Ascending aorta (tissue), 2 donors: ENCODE data around the gene RBM4. TPM values are rescaled to one million over a fixed set of nuclear protein-coding genes. Genes with fewer than 3 reads are reported as not detected.
"Not testable (repeated sequence)": the region's sequence is repeated elsewhere in the genome, so short reads cannot be mapped to it uniquely, and the experiment has no call there.

Source experiments
- DNase-seq, 2 donors: peaks; one replicate each; pipeline ENCODE4 v3.0.0-alpha.2; 2019; ENCODE audit warnings: low spot score in 2 of 2
- H3K27ac ChIP-seq, 2 donors: fragments of 200-600 bp; sonication (generic); one replicate each; pipeline ENCODE4 v1.5.1; 2016 to 2017; ENCODE audit warnings: mild to moderate bottlenecking in 1 of 2
- H3K27me3 ChIP-seq: fragments of 200-600 bp; sonication (generic); one replicate; pipeline ENCODE4 v1.5.1; 2017
- H3K36me3 ChIP-seq, 2 donors: fragments of 200-600 bp; sonication (generic); one replicate each; pipeline ENCODE4 v1.5.1; 2016
- H3K4me1 ChIP-seq, 2 donors: fragments of 200-600 bp; sonication (generic); one replicate each; pipeline ENCODE4 v1.5.1; 2016 to 2017; ENCODE audit warnings: mild to moderate bottlenecking in 1 of 2
- H3K4me3 ChIP-seq, 2 donors: fragments of 200-600 bp; sonication (generic); one replicate each; pipeline ENCODE4 v1.5.1; 2016 to 2017; ENCODE audit warnings: mild to moderate bottlenecking in 1 of 2
- H3K9me3 ChIP-seq, 2 donors: fragments of 200-600 bp; sonication (generic); one replicate each; pipeline ENCODE4 v1.5.1; 2016
- CTCF ChIP-seq, 3 experiments: fragments of 200-600 bp in 2 of 3; fragments of 450-650 bp in 1 of 3; sonication (generic) in 2 of 3; IDR thresholded peaks; one replicate each; pipeline ENCODE4 v1.5.1; 2016 to 2019; ENCODE audit warnings: antibody characterized with exemption in 3 of 3, mild to moderate bottlenecking in 1 of 3, moderate library complexity in 1 of 3
- intact Hi-C: fragments of 100-400 bp; cut with DNase I; formaldehyde crosslinking; loops from one replicate; pipeline ENCODE4 v1.15.1; 2023
- total RNA-seq: library from RNA; depleted of rRNA; stranded (reverse); fragments of >200 nt; gene quantifications from one replicate; pipeline ENCODE4 v1.1.0, GENCODE V29; 2016

The RBM4 gene
- total RNA-seq, 1 donor from 2014 or later: 79.5 TPM

DNA sequence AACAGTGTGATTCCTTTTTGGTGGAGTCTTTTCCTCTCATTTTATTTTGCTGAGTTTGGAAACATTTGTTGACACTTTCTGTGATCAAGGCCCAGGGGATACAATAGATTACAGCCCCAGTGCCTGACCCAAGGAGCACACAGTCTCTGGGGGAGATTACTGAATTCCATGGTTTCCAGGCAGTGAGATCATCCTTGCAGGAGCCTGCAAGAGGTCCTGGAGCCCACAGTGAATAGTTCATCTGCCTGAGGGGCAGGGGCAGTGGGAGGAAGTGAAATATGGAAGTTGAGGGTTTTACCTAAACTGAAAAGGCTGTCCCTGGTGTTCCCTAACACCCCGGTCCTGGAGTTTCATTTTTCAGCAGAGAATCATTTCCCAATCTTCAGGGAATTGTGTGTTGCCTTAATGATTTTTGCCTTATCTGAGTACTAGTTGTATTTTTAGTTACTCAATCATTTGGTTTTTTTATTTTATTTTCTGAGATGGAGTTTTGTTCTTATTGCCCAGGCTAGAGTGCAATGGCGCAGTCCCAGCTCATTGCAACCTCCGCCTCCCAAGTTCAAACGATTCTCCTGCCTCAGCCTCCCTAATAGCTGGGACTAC, 37.8 kb upstream of the RBM4 start:
- Histone ChIP-seq H3K36me3 (peaks cover 5 to 17% of the 10 kb centered on the region in 2 donors), H3K27me3 (no peaks in the 10 kb centered on the region)
- no peak for TF ChIP-seq CTCF (IDR thresholded peaks at IDR 0.05)

GRCh38 chr11:66603072-66603471, 35.4 kb upstream of the RBM4 start:
- Histone ChIP-seq H3K9me3 (no peaks in the 10 kb centered on the region), H3K4me1 (peaks cover 3 to 36% of the 10 kb centered on the region in 2 donors), H3K27me3 (no peaks in the 10 kb centered on the region), H3K4me3 (no peak overlapping the region), H3K27ac (peak overlapping the region; percentile 56 to 71), H3K36me3 (peaks cover 5 to 20% of the 10 kb centered on the region in 2 donors)
- TF ChIP-seq CTCF (IDR thresholded peaks at IDR 0.05): no peak
- no peak for DNase-seq
- intact Hi-C loops: loop anchor here (2.0 kb wide), 1 partner anchor 14 kb away; the partner anchor contains the start of gene RBM14

More for the DNA sequence above, 37.8 kb upstream of the RBM4 start:
- H3K4me3 ChIP-seq: no peak overlapping the region
- H3K4me1 ChIP-seq: peaks cover 3 to 26% of the 10 kb centered on the region in 2 donors
- no peaks in the 10 kb centered on the region for H3K9me3 ChIP-seq
- no peak for DNase-seq
- peak overlapping the region in 1 of 2 donors; percentile 71 for H3K27ac ChIP-seq
- intact Hi-C loops: no loop called here

GRCh38 chr11:66604155-66604554, 34.3 kb upstream of the RBM4 start:
- Histone ChIP-seq H3K36me3 (peaks cover 2 to 20% of the 10 kb centered on the region in 2 donors), H3K4me3 (no peak overlapping the region), H3K27ac (no peak overlapping the region), H3K27me3 (no peaks in the 10 kb centered on the region), H3K9me3 (no peaks in the 10 kb centered on the region), H3K4me1 (peaks cover 3 to 41% of the 10 kb centered on the region in 2 donors)
- intact Hi-C loops: no loop called here
- no peak for DNase-seq
- TF ChIP-seq CTCF (IDR thresholded peaks at IDR 0.05): no peak

DNA sequence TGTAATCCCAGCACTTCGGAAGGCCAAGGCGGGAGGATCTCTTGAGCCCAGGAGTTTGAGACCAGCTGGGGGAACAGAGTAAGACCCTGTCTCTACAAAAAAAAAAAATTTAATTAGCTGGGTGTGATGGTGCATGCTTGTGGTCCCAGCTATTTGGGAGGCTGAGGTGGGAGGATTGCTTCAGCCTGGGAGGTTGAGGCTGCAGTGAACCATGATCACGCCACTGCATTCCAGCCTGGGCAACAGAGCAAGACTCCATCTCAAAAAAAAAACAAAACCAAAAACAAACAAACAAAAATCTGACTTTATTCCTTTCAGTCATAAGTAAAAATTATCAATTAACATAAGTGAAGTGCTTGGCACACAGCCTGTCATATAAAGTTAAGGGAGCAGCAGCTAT, 31.9 kb upstream of the RBM4 start:
- H3K27me3 ChIP-seq, intact Hi-C loops, DNase-seq, H3K9me3 ChIP-seq, H3K36me3 ChIP-seq, H3K4me3 ChIP-seq: not testable (repeated sequence)
- H3K4me1 ChIP-seq: peaks cover 3 to 37% of the 10 kb centered on the region in 2 donors
- H3K27ac ChIP-seq: peak overlapping the region; percentile 79 to 83

DNA sequence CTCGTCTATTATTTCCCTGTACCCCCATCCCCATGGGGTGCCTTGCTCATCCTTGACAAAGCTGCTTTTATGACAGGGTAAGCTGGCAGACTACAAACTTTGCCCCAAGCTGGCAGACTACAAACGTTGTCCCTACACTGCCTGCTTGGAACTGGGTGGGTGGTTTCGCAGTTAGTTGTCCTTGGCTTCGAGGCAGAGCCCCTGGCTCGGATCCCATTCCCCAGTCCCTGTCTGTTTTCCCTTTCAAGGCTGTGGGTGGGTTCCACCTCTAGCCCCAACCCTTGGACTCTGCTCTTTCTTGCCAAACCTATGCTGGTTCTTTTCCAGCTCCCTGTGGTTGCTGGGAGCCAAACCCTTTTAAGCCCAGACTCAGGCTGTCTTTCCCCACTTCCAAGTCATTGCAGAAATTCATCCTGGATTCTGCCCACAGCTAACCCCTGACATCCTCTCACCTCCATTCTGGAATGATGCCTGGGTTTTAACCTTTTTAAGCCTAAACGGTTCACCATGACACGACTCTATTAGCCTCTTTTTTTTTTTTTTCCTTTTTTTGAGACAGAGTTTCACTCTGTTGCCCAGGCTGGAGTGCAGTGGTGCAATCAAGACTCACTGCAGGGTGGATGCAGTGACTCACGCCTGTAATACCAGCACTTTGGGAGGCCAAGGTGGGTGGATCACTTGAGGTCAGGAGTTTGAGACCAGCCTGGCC, 31.2 kb upstream of the RBM4 start:
- Histone ChIP-seq H3K4me1 (peaks cover 3 to 31% of the 10 kb centered on the region in 2 donors), H3K27me3 (no peaks in the 10 kb centered on the region), H3K27ac (peak overlapping the region; percentile 79 to 83), H3K9me3 (no peaks in the 10 kb centered on the region), H3K36me3 (peaks cover 0 to 8% of the 10 kb centered on the region in 2 donors), H3K4me3 (peak overlapping the region in 1 of 2 donors; percentile 10)
- no peak for TF ChIP-seq CTCF (IDR thresholded peaks at IDR 0.05)
- intact Hi-C loops: no loop called here
- DNase-seq: peak in 1 of 2 donors; percentile 89
